Esophagus squamous epithelium (tissue), 4 donors: ENCODE measurements around the gene TESK1.

Source experiments
- POLR2A ChIP-seq, 4 donors: fragments of 450-650 bp; IDR thresholded peaks; one replicate each; pipeline ENCODE4 v1.6.1; 2017; ENCODE audit warnings: antibody characterized with exemption in 4 of 4, mild to moderate bottlenecking in 4 of 4, moderate library complexity in 3 of 4
- TF ChIP-seq, protein P1 (sequence below), 6 experiments: fragments of 450-650 bp in 4 of 6; fragments of 200-600 bp in 2 of 6; sonication (generic) in 2 of 6; IDR thresholded peaks; one replicate each; pipeline ENCODE4 v1.5.1; 2016 to 2019; ENCODE audit warnings: antibody characterized with exemption in 6 of 6, mild to moderate bottlenecking in 4 of 6, moderate library complexity in 4 of 6

DNA sequence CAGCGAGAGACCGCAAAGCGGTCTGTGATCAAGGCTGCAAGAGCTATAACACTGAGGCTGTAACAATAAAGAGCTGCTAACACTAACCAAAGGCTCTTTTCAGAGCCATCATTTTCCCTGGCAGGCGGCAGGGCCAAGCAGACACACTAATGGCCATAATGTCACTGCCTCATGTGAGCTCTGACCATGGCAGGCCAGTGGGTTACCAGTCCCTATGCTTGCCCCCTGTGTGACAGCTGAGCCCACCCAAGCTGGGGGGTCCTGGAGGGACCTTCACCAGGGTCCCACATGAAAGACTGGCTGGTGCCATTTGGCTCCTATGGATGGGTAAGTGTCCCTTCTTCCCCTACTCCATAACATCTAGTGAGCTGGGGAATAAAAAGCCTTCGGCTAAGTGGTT, 29.6 kb upstream of the TESK1 start:
- TF ChIP-seq, protein P1, sequence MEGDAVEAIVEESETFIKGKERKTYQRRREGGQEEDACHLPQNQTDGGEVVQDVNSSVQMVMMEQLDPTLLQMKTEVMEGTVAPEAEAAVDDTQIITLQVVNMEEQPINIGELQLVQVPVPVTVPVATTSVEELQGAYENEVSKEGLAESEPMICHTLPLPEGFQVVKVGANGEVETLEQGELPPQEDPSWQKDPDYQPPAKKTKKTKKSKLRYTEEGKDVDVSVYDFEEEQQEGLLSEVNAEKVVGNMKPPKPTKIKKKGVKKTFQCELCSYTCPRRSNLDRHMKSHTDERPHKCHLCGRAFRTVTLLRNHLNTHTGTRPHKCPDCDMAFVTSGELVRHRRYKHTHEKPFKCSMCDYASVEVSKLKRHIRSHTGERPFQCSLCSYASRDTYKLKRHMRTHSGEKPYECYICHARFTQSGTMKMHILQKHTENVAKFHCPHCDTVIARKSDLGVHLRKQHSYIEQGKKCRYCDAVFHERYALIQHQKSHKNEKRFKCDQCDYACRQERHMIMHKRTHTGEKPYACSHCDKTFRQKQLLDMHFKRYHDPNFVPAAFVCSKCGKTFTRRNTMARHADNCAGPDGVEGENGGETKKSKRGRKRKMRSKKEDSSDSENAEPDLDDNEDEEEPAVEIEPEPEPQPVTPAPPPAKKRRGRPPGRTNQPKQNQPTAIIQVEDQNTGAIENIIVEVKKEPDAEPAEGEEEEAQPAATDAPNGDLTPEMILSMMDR (IDR thresholded peaks at IDR 0.05): no peak
- no peak for TF ChIP-seq POLR2A (IDR thresholded peaks at IDR 0.05)
